ENCODE results near the gene SPINT2.

- TF ChIP-seq POLR2A (IDR thresholded peaks at IDR 0.05) = no peak
- TF ChIP-seq, protein P1, sequence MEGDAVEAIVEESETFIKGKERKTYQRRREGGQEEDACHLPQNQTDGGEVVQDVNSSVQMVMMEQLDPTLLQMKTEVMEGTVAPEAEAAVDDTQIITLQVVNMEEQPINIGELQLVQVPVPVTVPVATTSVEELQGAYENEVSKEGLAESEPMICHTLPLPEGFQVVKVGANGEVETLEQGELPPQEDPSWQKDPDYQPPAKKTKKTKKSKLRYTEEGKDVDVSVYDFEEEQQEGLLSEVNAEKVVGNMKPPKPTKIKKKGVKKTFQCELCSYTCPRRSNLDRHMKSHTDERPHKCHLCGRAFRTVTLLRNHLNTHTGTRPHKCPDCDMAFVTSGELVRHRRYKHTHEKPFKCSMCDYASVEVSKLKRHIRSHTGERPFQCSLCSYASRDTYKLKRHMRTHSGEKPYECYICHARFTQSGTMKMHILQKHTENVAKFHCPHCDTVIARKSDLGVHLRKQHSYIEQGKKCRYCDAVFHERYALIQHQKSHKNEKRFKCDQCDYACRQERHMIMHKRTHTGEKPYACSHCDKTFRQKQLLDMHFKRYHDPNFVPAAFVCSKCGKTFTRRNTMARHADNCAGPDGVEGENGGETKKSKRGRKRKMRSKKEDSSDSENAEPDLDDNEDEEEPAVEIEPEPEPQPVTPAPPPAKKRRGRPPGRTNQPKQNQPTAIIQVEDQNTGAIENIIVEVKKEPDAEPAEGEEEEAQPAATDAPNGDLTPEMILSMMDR (IDR thresholded peaks at IDR 0.05) = no peak
Measured at GRCh38 chr19:38243279-38243673, 21.1 kb upstream of the SPINT2 start.
